H9 (cell line): ENCODE data around the gene ABL2. TPM values are rescaled to one million over a fixed set of nuclear protein-coding genes. Genes with fewer than 3 reads are reported as not detected.

Experiments used
- DNase-seq: peaks from one replicate; pipeline ENCODE4 v3.0.0-alpha.2; 2017
- H2AFZ ChIP-seq: one replicate; pipeline ENCODE4 v1.6.1; 2013; ENCODE audit warnings: mild to moderate bottlenecking, low read length, control low read depth, moderate library complexity
- H2AK5ac ChIP-seq: 2 replicates; pipeline ENCODE4 v1.6.1; 2013; ENCODE audit warnings: low read length, control low read depth, mixed read lengths; ENCODE audit not compliant: insufficient read length
- H2BK120ac ChIP-seq: one replicate; pipeline ENCODE4 v1.6.1; 2013; ENCODE audit warnings: low read depth, mild to moderate bottlenecking, low read length, control low read depth, inconsistent platforms; ENCODE audit not compliant: poor library complexity, severe bottlenecking
- H2BK12ac ChIP-seq: 2 replicates; pipeline ENCODE4 v1.6.1; 2013; ENCODE audit warnings: low read length, control low read depth, mixed read lengths, low read depth; ENCODE audit not compliant: insufficient read length
- H2BK15ac ChIP-seq: 2 replicates; pipeline ENCODE4 v1.6.1; 2013; ENCODE audit warnings: low read depth, low read length, control low read depth
- H2BK20ac ChIP-seq: one replicate; pipeline ENCODE4 v1.6.1; 2013; ENCODE audit warnings: low read depth, mild to moderate bottlenecking, low read length, control low read depth, inconsistent platforms; ENCODE audit not compliant: poor library complexity, severe bottlenecking
- H2BK5ac ChIP-seq: 2 replicates; pipeline ENCODE4 v1.6.1; 2013; ENCODE audit warnings: low read length, control low read depth, mixed read lengths; ENCODE audit not compliant: insufficient read length
- H3K14ac ChIP-seq: 2 replicates; pipeline ENCODE4 v1.6.1; 2013; ENCODE audit warnings: low read length, control low read depth; ENCODE audit not compliant: insufficient read depth
- H3K18ac ChIP-seq: 2 replicates; pipeline ENCODE4 v1.6.1; 2013; ENCODE audit warnings: low read depth, mild to moderate bottlenecking, mixed read lengths, low read length, control low read depth; ENCODE audit not compliant: insufficient read length
- H3K23ac ChIP-seq: 2 replicates; pipeline ENCODE4 v1.6.1; 2013; ENCODE audit warnings: low read length, control low read depth, mixed read lengths, low read depth; ENCODE audit not compliant: insufficient read length
- H3K23me2 ChIP-seq: 2 replicates; pipeline ENCODE4 v1.6.1; 2013; ENCODE audit warnings: low read depth, mild to moderate bottlenecking, mixed read lengths, low read length, control low read depth; ENCODE audit not compliant: insufficient read length, poor library complexity, severe bottlenecking
- H3K27ac ChIP-seq: 2 replicates; pipeline ENCODE4 v1.5.1; 2013; ENCODE audit warnings: low read length, control low read depth, mixed read lengths, low read depth; ENCODE audit not compliant: insufficient read length
- H3K27me3 ChIP-seq: 2 replicates; pipeline ENCODE4 v1.6.1; 2013; ENCODE audit warnings: low read length, control low read depth, inconsistent platforms; ENCODE audit not compliant: insufficient read depth
- H3K4ac ChIP-seq: 2 replicates; pipeline ENCODE4 v1.6.1; 2013; ENCODE audit warnings: low read depth, mild to moderate bottlenecking, control low read depth, inconsistent platforms, low read length, moderate library complexity
- H3K4me1 ChIP-seq: 2 replicates; pipeline ENCODE4 v1.6.1; 2013; ENCODE audit warnings: low read length, control low read depth, inconsistent platforms; ENCODE audit not compliant: insufficient read depth
- H3K4me2 ChIP-seq: 2 replicates; pipeline ENCODE4 v1.6.1; 2013; ENCODE audit warnings: low read length, control low read depth, mixed read lengths; ENCODE audit not compliant: insufficient read length, insufficient read depth
- H3K56ac ChIP-seq: 2 replicates; pipeline ENCODE4 v1.6.1; 2013; ENCODE audit warnings: low read depth, mild to moderate bottlenecking, mixed read lengths, low read length, control low read depth; ENCODE audit not compliant: insufficient read length
- H3K79me1 ChIP-seq: 2 replicates; pipeline ENCODE4 v1.6.1; 2013; ENCODE audit warnings: low read depth, mild to moderate bottlenecking, moderate library complexity, low read length, control low read depth, inconsistent platforms; ENCODE audit not compliant: insufficient read depth, poor library complexity, severe bottlenecking
- H3K79me2 ChIP-seq: 2 replicates; pipeline ENCODE4 v1.6.1; 2013; ENCODE audit warnings: low read length, control low read depth, inconsistent platforms; ENCODE audit not compliant: insufficient read depth
- H3K9ac ChIP-seq: 2 replicates; pipeline ENCODE4 v1.6.1; 2013; ENCODE audit warnings: low read length, control low read depth, mixed read lengths; ENCODE audit not compliant: insufficient read length; ENCODE audit errors: extremely low read depth
- H3K9me3 ChIP-seq: one replicate; pipeline ENCODE4 v1.6.1; 2013; ENCODE audit warnings: low read depth, low read length, inconsistent platforms; ENCODE audit not compliant: control insufficient read depth
- H3T11ph ChIP-seq: one replicate; pipeline ENCODE4 v1.6.1; 2013; ENCODE audit warnings: mild to moderate bottlenecking, low read length, control low read depth, inconsistent platforms
- H4K20me1 ChIP-seq: one replicate; pipeline ENCODE4 v1.6.1; 2013; ENCODE audit not compliant: control insufficient read depth, insufficient read length, insufficient read depth
- H4K5ac ChIP-seq: 2 replicates; pipeline ENCODE4 v1.6.1; 2013; ENCODE audit warnings: low read depth, mild to moderate bottlenecking, mixed read lengths, low read length, control low read depth; ENCODE audit not compliant: insufficient read length
- H4K8ac ChIP-seq: replicated peaks from 2 replicates; pipeline ENCODE4 v1.6.1; 2013; ENCODE audit warnings: low read length, control low read depth, mixed read lengths, low read depth; ENCODE audit not compliant: insufficient read length
- H4K91ac ChIP-seq: 2 replicates; pipeline ENCODE4 v1.6.1; 2013; ENCODE audit warnings: low read depth, mild to moderate bottlenecking, moderate library complexity, mixed read lengths, low read length, control low read depth; ENCODE audit not compliant: insufficient read length
- H3K27ac Mint-ChIP-seq, 3 experiments: 2 replicates in 2 of 3; 3 replicates in 1 of 3; pipeline ENCODE4 v1.8.0; 2020 to 2021; ENCODE audit warnings: mixed read lengths in 3 of 3, mild to moderate bottlenecking in 1 of 3, moderate library complexity in 1 of 3
- H3K27me3 Mint-ChIP-seq: 2 replicates; pipeline ENCODE4 v1.8.0; 2021; ENCODE audit warnings: low read depth, mild to moderate bottlenecking, moderate library complexity, mixed read lengths
- H3K36me3 Mint-ChIP-seq, 3 experiments: 2 replicates in 2 of 3; 3 replicates in 1 of 3; pipeline ENCODE4 v1.8.0; 2020 to 2021; ENCODE audit warnings: low read depth in 3 of 3, mixed read lengths in 3 of 3; ENCODE audit not compliant: insufficient read depth in 1 of 3
- H3K4me1 Mint-ChIP-seq, 2 experiments: 2 replicates each; pipeline ENCODE4 v1.8.0; 2020; ENCODE audit warnings: mixed read lengths in 2 of 2
- H3K4me3 Mint-ChIP-seq, 2 experiments: 2 replicates in 1 of 2; 3 replicates in 1 of 2; pipeline ENCODE4 v1.8.0; 2020 to 2021; ENCODE audit warnings: mild to moderate bottlenecking in 2 of 2, mixed read lengths in 2 of 2, moderate library complexity in 1 of 2
- H3K9me3 Mint-ChIP-seq, 2 experiments: 2 replicates in 1 of 2; 3 replicates in 1 of 2; pipeline ENCODE4 v1.8.0; 2020; ENCODE audit warnings: mild to moderate bottlenecking in 2 of 2, mixed read lengths in 2 of 2, moderate library complexity in 1 of 2
- CTCF ChIP-seq: fragments of 200-600 bp; sonication (generic); conservative IDR thresholded peaks from 3 replicates; pipeline ENCODE4 v1.8.0; 2021; ENCODE audit warnings: antibody characterized with exemption, mild to moderate bottlenecking
- WGBS: extraction: QIAGEN DNeasy Blood & Tissue Kit; methylation state at CpG from one replicate; pipeline ENCODE4 v1.1.7; 2013; ENCODE audit warnings: missing lambda C conversion rate, low lambda C conversion rate, mixed read lengths; ENCODE audit not compliant: insufficient read length; ENCODE audit errors: extremely low coverage; 5-methylcytosine and 5-hydroxymethylcytosine counted together
- total RNA-seq: library from RNA; stranded (reverse); gene quantifications from 2 replicates; pipeline ENCODE4 v1.2.1, GENCODE V29; 2021

The ABL2 gene
- total RNA-seq, 1 experiment from 2014 or later: 21.2 TPM

GRCh38 chr1:179228783-179229213 is 679 bp downstream of the ABL2 start:
- no peak overlapping the region for H3K18ac ChIP-seq
- H2BK20ac ChIP-seq: no peak overlapping the region

More at GRCh38 chr1:179228783-179229213, 679 bp downstream of the ABL2 start:
- Histone ChIP-seq H3K56ac (no peak overlapping the region), H4K5ac (no peak overlapping the region), H2BK120ac (no peak overlapping the region), H2AK5ac (no peak overlapping the region), H3K79me1 (no peaks in the 10 kb centered on the region), H2AFZ (no peak overlapping the region), H3K4me2 (peak overlapping the region; percentile 98), H3K4me1 (no peaks in the 10 kb centered on the region; the same call in 1 of the 2 replicates), H4K91ac (no peak overlapping the region), H2BK5ac (no peak overlapping the region), H3K9me3 (no peaks in the 10 kb centered on the region), H3K79me2 (peaks cover 19% of the 10 kb centered on the region; the same call in 1 of the 2 replicates), H3K23me2 (peaks cover 3% of the 10 kb centered on the region), H3K27ac (no peak overlapping the region), H4K8ac (no peak overlapping the region), H3K9ac (peak overlapping the region; percentile 64), H3K23ac (no peak overlapping the region), H4K20me1 (no peaks in the 10 kb centered on the region), H3K14ac (0 out of 2 replicates have a peak overlapping the region, but pooled peaks have one; percentile 24), H3K27me3 (no peaks in the 10 kb centered on the region), H2BK15ac (no peak overlapping the region), H3K4ac (no peak overlapping the region), H3T11ph (no peak overlapping the region), H2BK12ac (no peak overlapping the region)
- Mint-ChIP-seq H3K27me3 (peaks cover 6% of the 10 kb centered on the region), H3K4me1 (peaks cover 15 to 24% of the 10 kb centered on the region in 2 experiments), H3K36me3 (peaks cover 4 to 17% (median 12%) of the 10 kb centered on the region in 3 experiments; a peak in 4 of 7 replicates), H3K4me3 (peak overlapping the region; percentile 91 to 94), H3K27ac (peak overlapping the region in 2 of 3 experiments; percentile 52 to 91; a peak in 4 of 7 replicates), H3K9me3 (no peaks in the 10 kb centered on the region)
- WGBS: no CpG with 5 or more reads among the region's 19 CpGs
- TF ChIP-seq CTCF: no peak
- peak; percentile 63 for DNase-seq
